GM19467 (cell line): Measurements from ENCODE around the gene TMEM150C.
"Not testable (repeated sequence)": the region's sequence is repeated elsewhere in the genome, so short reads cannot be mapped to it uniquely, and the experiment has no call there.

Source experiments
- ATAC-seq: cut with Tn5 transposase; IDR thresholded peaks from one replicate; pipeline ENCODE4 v1.9.1; 2021; ENCODE audit warnings: mild to moderate bottlenecking, moderate library complexity; ENCODE audit not compliant: unreplicated experiment

The TMEM150C gene

DNA sequence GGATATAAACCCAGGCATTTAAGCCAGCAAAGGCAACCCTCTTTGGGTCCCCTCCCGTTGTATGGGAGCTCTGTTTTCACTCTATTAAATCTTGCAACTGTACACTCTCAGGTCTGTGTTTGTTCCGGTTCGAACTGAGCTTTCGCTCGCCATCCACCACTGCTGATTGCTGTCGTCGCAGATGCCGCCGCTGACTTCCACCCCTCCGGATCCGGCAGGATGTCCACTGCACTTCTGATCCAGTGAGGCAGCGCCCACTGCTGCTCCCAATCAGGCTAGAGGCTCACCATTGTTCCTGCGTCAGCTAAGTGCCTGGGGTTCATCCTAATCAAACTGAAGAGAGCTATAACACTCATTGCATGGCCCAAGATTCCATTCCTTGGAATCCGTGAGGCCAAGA is 82.2 kb downstream of the TMEM150C start:
- no peak for ATAC-seq

DNA sequence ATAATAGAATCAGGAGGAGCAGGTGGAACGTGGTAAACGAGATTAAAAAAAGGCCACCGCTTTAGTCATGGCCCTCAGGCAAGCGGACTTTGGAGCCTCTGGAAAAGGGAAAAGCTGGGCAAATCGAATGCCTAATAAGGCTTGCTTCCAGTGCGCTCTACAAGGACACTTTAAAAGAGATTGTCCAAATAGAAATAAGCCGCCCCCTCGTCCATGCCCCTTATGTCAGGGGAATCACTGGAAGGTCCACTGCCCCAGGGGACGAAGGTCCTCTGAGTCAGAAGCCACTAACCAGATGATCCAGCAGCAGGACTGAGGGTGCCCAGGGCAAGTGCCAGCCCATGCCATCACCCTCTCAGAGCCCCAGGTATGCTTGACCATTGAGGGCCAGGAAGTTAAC is 84.3 kb downstream of the TMEM150C start:
- ATAC-seq, result not testable (repeated sequence)

DNA sequence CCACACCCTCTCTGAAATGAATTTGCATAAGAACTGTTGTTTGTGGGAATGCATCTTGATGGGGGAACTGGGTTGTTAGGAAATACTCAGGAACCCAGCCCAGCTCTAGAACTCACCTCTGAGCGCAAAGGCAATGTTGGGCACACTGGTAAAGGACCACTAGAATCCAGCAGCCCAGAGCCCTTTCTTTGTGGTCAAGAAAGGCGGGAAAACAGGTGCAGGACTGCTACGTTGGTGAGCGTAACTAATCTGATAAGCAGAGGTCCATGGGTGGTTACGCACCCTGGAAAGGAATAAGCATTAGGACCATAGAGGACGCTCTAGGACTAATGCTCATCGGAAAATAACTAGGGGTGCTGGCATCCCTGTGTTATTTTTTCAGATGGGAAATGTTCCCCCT is 85.9 kb downstream of the TMEM150C start:
- not testable (repeated sequence) for ATAC-seq

DNA sequence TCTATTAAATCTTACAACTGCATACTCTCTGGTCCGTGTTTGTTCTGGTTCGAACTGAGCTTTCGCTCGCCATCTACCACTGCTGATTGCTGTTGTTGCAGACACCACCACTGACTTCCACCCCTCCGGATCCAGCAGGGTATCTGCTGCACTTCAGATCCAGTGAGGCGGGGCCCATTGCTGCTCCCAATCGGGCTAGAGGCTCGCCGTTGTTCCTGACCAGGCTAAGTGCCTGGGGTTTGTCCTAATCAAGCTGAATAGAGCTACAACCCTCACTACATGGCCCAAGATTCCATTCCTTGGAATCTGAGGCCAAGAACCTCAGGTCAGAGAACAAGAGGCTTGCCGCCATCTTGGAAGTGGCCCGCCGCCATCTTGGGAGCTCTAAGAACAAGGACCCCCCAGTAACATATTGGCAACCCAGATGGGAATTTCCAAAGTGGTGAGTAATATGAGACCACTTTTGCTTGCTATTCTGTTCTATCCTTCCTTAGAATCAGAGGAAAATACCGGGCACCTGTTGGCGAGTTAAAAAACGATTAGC is 88.1 kb downstream of the TMEM150C start:
- no peak for ATAC-seq

DNA sequence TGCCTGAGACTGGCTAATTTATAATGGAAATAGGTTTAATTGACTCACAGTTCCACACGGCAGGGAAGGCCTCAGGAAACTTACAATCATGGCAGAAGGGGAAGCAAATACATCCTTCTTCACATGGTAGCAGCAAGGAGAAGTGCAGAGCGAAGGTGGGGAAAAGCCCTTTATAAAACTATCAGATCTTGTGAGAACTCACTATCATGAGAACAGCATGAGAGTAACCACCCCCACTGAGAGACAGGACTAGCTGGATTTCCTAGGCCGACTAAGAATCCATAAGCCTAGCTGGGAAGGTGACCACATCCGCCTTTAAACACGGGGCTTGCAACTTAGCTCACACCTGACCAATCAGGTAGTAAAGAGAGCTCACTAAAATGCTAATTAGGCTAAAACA is 88.7 kb downstream of the TMEM150C start:
- ATAC-seq, result not testable (repeated sequence)

DNA sequence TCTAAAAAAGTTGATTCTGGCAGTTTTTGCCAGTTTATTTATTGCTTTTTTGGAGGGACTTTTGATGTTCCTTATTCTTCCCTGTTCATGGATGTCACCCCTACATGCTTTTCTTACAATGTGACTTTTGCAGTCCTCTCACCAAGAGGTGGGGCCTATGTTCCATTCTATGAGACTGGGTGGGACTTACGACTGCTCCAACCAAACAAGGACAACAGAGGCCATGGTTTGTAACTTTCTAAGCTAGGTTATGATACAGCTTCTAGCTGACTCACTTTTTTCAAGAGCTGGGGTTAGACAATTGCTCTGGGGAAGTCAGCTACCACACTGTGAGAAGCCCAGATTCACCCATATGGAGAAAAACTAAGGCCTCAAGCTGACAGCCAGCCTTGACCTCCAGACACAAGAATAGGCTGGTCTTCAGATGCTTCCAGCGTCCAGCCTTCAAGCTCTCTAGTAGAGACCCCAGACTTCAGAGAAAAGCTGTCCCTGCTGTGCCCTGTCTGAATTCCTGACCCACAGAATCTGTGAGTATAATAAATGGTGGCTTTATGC is 91.9 kb downstream of the TMEM150C start:
- ATAC-seq, result no peak

DNA sequence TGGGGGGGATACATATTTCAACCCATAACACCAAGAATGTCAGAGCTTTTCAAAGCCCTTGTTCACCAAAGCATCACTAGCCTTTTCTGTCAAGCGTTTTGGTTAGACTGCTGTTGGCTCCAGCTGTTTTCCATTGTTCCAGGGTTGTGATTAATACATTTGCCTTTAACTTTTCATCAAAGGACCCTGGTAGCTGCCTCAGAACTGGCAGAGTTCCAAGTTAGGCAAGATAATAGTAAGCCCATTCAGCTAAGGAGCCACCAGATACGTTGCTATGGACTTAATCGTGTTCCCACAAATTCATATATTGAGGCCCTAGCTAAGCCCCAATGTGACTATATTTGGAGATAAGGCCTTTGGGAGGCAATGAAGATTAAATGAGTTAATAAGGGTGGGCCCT is 94.3 kb downstream of the TMEM150C start:
- no peak for ATAC-seq

DNA sequence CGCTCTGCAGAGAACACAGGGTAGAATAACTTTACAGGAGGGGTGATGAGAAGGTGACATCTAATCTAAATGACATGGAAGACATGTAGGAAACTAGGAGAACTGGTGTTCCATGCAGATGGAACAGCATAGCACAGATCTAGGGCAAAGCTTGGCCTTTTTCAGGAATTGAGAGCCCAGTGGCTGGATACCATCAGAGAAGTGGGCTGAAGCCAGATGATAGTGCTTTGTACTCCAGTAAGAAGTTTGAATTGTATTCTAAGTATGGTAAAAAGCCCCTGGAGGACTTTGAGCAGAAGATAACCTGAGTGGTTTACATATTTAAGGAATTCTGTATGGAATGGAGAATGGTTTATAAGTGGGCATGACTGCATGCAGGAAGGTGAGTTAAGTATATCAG is 98.6 kb downstream of the TMEM150C start:
- no peak for ATAC-seq

DNA sequence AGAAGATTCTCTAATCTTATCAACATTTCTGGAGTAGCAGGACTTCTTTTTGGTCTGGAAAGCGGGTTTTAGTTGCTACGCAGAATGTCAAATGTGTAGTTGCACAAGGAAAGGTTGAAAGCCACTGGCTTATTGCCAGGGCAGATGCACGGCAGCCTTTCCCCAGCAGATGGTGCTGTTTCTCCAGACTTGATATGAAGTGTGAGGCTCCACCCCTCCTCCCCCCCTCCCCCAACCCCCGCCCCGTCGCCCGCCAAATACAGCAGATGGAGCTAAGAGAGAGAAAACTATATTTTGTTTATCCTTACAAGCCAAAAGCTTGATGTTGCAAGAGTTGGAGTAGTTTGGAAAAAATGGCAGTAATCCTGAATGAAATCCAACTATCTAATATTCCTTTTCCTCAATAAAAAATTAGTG is 99.4 kb downstream of the TMEM150C start:
- ATAC-seq, result peak; percentile 81

DNA sequence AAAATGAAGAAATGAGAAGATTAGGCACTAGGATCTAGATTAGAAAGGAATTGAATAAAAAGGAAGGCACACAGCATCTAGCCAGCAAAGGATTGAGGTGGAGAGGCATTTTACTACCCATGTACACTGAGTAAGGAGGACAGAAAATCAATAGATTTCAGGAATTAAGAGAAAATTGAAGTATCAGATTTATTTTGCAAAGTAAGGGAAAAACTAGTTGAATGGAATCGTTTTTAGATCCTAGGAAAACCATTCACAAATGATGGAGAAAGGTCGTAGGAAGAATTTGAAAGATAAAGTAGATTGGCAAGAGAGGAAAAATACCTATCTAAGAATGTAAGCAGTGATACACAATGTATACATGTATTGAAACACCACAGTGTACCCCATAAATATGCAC is 100.1 kb downstream of the TMEM150C start:
- no peak for ATAC-seq

DNA sequence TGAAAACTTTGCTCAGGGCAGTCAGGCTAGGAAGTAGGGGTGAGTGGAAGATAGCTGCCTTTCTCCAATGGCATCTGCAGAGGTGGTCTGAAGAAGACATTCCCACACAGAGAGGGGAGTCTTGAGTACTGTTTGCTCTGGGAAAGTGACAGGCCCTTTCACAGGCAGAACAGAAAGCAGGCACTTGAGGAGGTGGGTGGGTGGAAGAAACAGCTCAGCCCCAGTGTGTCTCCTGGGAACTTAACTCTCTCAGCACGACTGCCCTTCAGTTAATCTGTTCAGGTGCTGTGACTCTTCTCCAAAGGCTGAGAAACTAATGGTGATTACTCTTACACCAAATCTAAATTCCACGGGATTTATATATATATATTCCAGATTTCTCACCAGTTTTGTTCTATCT is 103.1 kb downstream of the TMEM150C start:
- ATAC-seq, result no peak

DNA sequence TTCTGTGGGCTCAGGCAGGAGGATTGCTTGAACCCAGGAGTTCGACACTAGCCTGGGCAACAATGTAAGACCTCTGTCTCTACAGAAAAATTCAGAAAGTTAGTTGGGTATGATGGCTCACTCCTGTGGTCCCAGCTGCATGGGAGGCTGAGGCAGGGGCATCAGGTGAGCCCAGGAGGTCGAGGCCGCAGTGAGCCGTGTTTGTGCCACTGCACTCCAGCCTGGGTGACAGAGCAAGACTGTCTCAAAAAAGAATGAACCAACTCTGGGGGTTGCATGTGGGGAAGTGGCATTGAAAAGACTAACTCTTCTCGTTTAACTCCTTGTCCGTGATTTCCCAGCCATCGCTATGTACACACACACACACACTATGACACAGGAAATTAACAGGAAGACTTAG is 104.5 kb downstream of the TMEM150C start:
- ATAC-seq, result no peak

DNA sequence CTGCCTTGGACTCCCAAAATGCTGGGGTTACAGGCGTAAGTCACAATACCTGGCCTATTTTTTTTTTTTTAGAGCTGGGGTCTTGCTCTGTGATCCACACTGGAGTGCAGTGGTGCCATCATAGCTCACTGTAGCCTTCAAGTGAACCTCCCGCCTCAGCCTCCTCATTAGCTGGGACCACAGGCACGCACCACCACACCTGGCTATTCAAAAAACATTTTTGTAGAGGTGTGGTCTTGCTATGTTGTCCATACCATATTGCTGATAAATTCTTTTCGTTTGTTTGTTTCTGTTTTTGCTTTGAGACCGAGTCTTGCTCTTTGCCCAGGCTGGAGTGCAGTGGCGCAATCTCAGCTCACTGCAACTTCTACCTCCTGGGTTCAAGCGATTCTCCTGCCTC is 109.8 kb downstream of the TMEM150C start:
- ATAC-seq, result no peak

DNA sequence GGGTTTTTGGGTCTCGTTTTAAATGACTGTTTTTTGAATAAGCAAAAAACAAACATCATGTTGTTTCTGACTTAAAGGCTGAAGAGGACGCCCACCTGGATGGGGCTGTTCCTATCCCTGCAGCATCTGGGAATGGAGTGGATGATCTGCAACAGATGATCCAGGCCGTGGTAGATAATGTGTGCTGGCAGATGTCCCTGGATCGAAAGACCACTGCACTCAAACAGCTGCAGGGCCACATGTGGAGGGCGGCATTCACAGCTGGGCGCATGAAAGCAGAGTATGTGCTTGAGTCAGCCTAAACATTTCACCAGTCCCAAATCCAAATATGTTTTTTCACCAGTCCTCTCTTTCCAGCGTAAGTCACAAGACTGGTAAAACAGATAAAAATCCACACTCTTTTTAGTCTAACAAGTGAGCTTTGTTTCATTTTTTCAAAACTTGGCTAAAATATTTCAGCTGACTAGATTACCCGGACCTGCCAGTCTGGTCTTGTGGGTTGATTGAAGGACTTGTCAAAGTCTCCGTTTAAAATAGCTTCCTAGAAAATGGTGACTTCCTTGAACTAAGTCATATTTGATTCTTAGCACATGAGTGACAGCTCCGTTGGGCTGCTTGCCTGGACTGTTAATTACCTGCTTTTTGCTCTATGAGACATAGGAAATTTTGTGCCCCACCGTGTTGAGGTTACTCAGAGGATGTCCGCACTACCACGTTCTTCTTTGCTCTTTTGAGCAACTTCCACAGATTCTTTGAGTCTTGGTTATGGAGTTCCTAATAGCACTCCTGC is 110.6 kb downstream of the TMEM150C start:
- no peak for ATAC-seq

DNA sequence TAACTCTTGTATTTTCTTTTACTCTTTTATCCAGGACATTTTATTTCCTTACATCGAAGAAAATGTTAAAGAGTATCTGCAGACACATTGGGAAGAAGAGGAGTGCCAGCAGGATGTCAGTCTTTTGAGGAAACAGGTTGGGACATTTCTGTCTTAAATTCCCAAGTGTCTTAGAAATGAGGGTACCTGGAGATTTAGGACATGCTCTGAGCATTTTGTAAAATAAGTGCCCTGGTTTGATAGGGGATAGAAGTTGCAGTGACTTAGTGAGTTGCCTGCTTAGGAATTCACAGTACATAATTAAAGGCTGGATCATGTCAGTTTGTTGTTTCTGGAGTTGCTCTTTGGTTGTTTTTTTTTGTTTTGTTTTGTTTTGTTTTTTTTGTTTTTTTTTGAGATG is 113.9 kb downstream of the TMEM150C start:
- no peak for ATAC-seq

DNA sequence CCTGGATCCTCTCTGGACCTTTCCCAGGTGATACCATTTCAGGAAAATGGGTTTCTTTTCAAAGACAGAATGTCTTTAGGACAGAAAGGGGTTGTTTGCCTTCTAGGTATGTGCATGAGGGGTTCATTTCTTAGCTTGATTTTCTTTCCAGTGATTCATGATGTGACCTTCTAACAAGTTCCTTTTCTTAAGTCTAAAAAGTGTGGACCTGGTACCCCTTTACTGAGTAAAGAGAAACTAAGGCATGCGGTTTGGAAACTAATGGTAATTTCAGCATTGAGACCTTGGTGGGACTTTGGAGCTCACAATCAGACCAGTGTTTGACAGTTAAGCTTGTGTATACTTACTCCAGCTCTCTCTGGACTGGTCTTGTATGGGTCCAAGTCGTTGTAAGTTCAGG is 122.7 kb downstream of the TMEM150C start:
- no peak for ATAC-seq

DNA sequence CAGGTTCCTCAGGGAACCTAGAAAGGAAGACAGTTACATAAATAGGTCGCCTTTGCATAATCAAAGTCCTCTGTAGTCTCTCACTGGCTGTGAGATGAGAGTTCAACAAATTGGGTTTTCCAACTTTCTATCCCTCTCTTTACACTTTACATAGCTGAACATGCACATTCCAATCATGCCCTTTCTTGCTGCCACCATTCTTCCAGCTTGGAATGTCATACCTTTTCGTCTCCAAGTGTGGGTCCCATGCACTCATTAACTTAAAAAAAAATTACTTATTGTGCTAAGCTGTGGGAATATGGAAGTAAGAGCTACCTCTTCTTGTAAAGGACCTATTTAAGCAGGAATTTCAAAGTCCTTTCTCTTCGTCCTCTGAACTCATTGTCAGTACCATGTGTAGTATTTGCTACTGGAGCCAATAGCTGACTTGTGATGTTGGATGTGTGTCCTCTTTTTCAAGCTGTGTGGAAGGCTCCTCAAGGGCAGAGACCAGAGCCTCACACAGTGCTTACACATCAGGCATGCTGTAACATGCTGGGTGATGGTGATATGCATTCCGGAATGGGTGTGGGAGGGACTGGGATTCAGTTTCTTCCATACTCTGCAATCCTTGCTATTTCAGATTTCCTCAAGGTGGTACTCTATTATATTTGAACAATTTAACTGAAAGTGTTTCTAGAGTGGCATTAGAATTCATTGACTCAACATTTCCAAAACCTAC is 124.3 kb downstream of the TMEM150C start:
- ATAC-seq, result no peak

DNA sequence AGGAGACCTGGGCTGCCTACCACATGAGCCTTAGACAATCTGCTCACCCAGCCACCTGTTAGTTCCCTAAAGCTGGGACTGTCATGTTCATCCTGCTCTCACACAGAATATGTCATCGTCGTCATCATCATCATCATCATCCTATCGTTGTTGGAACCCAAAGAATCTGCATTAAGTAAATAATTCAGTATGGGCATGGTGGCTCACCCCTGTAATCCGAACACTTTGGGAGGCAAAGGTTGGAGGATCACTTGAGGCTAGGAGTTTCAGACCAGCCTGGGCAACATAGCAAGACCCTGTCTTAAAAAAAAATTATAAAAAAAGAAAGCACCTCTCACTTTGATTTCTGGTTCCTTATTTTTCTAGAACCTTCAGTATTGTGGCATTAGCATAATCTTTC is 125.0 kb downstream of the TMEM150C start:
- no peak for ATAC-seq

DNA sequence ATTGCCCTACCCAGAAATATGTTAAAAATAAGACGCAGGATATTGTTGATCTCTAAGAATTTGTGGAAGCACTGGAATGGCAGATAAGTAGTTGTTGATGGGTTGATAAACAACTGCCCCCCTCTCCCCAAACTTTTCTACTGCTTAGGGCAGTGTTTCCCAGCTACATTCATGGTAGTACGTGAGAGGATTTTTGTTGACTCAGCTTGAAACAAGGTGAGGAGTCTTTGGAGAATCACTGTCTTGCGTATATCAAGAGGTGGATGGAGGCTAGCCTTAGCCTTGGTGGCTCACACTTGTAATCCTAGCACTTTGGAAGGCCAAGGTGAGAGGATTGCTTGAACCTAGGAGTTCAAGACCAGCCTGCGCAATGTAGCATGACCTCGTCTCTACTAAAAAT is 125.7 kb downstream of the TMEM150C start:
- no peak for ATAC-seq

DNA sequence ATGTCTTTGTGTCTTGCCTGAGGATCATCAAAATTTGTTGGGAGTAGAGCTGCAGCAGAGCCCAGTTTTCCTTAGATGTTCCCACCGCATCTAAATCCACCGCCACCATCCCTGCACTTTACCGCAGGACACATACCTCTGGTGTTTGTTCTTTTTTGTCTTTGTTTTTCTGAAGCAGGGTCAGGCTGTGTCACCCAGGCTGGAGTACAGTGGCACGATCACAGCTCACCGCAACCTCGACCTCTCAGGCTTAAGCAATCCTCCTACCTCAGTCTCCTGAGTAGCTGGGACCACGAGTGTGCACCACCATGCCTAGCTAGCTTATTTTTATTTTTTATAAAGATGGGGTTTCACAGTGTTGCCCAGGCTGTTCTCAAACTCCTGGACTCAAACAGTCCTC is 126.8 kb downstream of the TMEM150C start:
- no peak for ATAC-seq

DNA sequence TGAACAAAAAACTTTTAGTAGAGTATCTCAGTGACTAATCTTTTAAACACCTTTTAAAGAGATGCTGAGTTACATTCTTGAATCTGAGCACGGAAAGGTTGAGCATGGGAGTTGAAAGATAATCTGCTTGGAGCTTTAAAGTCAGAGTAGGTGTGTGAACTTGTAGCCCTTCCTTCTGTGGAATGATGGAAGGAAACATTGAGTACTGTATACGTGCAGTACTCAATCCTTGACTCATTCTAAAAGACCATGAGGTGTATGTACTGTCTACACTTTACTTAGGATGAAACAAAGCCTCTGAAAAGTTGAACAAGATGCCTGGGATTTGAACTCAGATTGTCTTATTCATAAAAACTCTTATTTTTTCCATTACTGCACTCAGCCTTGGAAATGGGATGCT is 128.0 kb downstream of the TMEM150C start:
- ATAC-seq, result no peak
